Stomach (tissue), 9 donors: ENCODE results near the gene SMARCB1. TPM values are rescaled to one million over a fixed set of nuclear protein-coding genes. Genes with fewer than 3 reads are reported as not detected.

ENCODE experiments used
- DNase-seq, 2 donors: peaks; one replicate each; pipeline versions ENCODE4 v3.0.0 to v3.0.0-alpha.2; 2013 to 2019
- H3K27ac ChIP-seq, 5 donors: fragments of 200-600 bp in 4 of 5; sonication (generic) in 4 of 5; one replicate each; pipeline ENCODE4 v1.5.1; 2013 to 2019; ENCODE audit warnings: mild to moderate bottlenecking in 1 of 5, moderate library complexity in 1 of 5
- H3K27me3 ChIP-seq, 3 donors: fragments of 200-600 bp; sonication (generic); one replicate each; pipeline ENCODE4 v1.5.1; 2017 to 2019; ENCODE audit warnings: mixed run types in 1 of 3
- H3K36me3 ChIP-seq, 4 donors: fragments of 200-600 bp; sonication (generic); 1 replicate in 3 of 4; 2 replicates in 1 of 4; pipeline ENCODE4 v1.5.1; 2016 to 2019
- H3K4me1 ChIP-seq, 4 donors: fragments of 200-600 bp; sonication (generic); one replicate each; pipeline ENCODE4 v1.5.1; 2016 to 2019
- H3K4me3 ChIP-seq, 4 donors: fragments of 200-600 bp; sonication (generic) in 3 of 4; one replicate each; pipeline ENCODE4 v1.5.1; 2016 to 2019; ENCODE audit warnings: mild to moderate bottlenecking in 1 of 4
- H3K9me3 ChIP-seq, 4 donors: fragments of 200-600 bp; sonication (generic); one replicate each; pipeline ENCODE4 v1.5.1; 2016 to 2019
- CTCF ChIP-seq, 7 experiments: fragments of 450-650 bp in 4 of 7; fragments of 200-600 bp in 3 of 7; sonication (generic) in 3 of 7; IDR thresholded peaks; one replicate each; pipeline ENCODE4 v1.5.1; 2016 to 2019; ENCODE audit warnings: antibody characterized with exemption in 7 of 7, control low read depth in 2 of 7, mild to moderate bottlenecking in 1 of 7
- EP300 ChIP-seq: sonication (generic); formaldehyde crosslinking; IDR thresholded peaks from one replicate; pipeline ENCODE4 v1.6.1; 2017; ENCODE audit warnings: antibody characterized with exemption
- POLR2A ChIP-seq, 4 donors: fragments of 450-650 bp; IDR thresholded peaks; one replicate each; pipeline ENCODE4 v1.6.1; 2016; ENCODE audit warnings: antibody characterized with exemption in 4 of 4, control low read depth in 2 of 4, mild to moderate bottlenecking in 1 of 4, moderate library complexity in 1 of 4
- POLR2AphosphoS5 ChIP-seq, 3 donors: sonication (generic); formaldehyde crosslinking; IDR thresholded peaks; one replicate each; pipeline ENCODE4 v1.6.1; 2016; ENCODE audit warnings: antibody characterized with exemption in 3 of 3
- WGBS, 5 donors: extraction: QIAGEN DNeasy Blood & Tissue Kit in 3 of 5; methylation state at CpG; one replicate each; pipeline versions ENCODE4 v1.1.5 to v1.1.7; 2013 to 2018; 5-methylcytosine and 5-hydroxymethylcytosine counted together
- intact Hi-C: fragments of 100-400 bp; cut with DNase I; formaldehyde crosslinking; loops from one replicate; pipeline ENCODE4 v1.15.1; 2023; ENCODE audit warnings: low total_unique reads
- polyA plus RNA-seq, 3 donors: library from polyadenylated mRNA; stranded (reverse); fragments of 200-250 nt; gene quantifications; one replicate each; pipeline ENCODE4 v1.2.3, GENCODE V29; 2013
- total RNA-seq, 5 donors: library from RNA; depleted of rRNA; stranded (reverse); fragments of >200 nt; gene quantifications; one replicate each; pipeline versions ENCODE4 v1.1.0 to v1.2.3, GENCODE V29; 2014 to 2016
- donor health status: healthy with polysubstance abuse.
- donor health status: Bipolar disorder and iron deficiency.
- donor health status: healthy.

The SMARCB1 gene
- total and polyA plus RNA-seq, 8 donors: 13.4 to 74.6 (median 40.8) TPM

- Histone ChIP-seq H3K27me3 (no peaks in the 10 kb centered on the region), H3K4me3 (no peak overlapping the region), H3K36me3 (peaks cover 0 to 21% (median 3%) of the 10 kb centered on the region in 4 donors), H3K9me3 (no peaks in the 10 kb centered on the region), H3K4me1 (peaks cover 8 to 27% (median 17%) of the 10 kb centered on the region in 4 donors), H3K27ac (no peak overlapping the region)
- DNase-seq: no peak
- 76 to 93% (median 84%) methylated on average over 6 of the region's 6 CpGs for WGBS, 5 donors
- intact Hi-C loops: no loop called here
- TF ChIP-seq CTCF (IDR thresholded peaks at IDR 0.05): no peak
- no peak for TF ChIP-seq POLR2AphosphoS5 (IDR thresholded peaks at IDR 0.05)
- TF ChIP-seq POLR2A (IDR thresholded peaks at IDR 0.05): no peak
These were observed 26.7 kb upstream of the SMARCB1 start for GRCh38 chr22:23760056-23760455.

- intact Hi-C loops: no loop called here
- Histone ChIP-seq H3K27ac (peak within 1 kb of the TSS in 1 of 5 donors; percentile 2), H3K27me3 (no peaks in the 10 kb centered on the region), H3K4me3 (peak within 1 kb of the TSS; percentile 11 to 35 (median 22)), H3K36me3 (peaks cover 0 to 31% (median 9%) of the 10 kb centered on the region in 4 donors), H3K9me3 (no peaks in the 10 kb centered on the region), H3K4me1 (peaks cover 19 to 56% (median 44%) of the 10 kb centered on the region in 4 donors)
- peak in 1 of 2 donors; percentile 54 for DNase-seq
- 44 to 74% (median 55%) methylated on average over 17 to 23 of the region's 23 CpGs for WGBS, 5 donors
- TF ChIP-seq POLR2A (IDR thresholded peaks at IDR 0.05) (no peak), EP300 (no peak), CTCF (IDR thresholded peaks at IDR 0.05) (no peak), POLR2AphosphoS5 (IDR thresholded peaks at IDR 0.05) (no peak)
These were observed 23.8 kb upstream of the SMARCB1 start, which contains the start of gene C22orf15 for GRCh38 chr22:23762842-23763578. TSS of gene C22orf15 (plus strand) at chr22:23762990. CDS start at chr22:23763307, 317 bp downstream.

- peak in 1 of 2 donors; percentile 52 for DNase-seq
- Histone ChIP-seq H3K27me3 (no peaks in the 10 kb centered on the region), H3K4me3 (peak overlapping the region; percentile 11 to 35 (median 22)), H3K36me3 (peaks cover 0 to 31% (median 9%) of the 10 kb centered on the region in 4 donors), H3K4me1 (peaks cover 25 to 62% (median 49%) of the 10 kb centered on the region in 4 donors), H3K9me3 (no peaks in the 10 kb centered on the region), H3K27ac (no peak overlapping the region)
- TF ChIP-seq EP300: no peak
- no peak for TF ChIP-seq POLR2A (IDR thresholded peaks at IDR 0.05)
- TF ChIP-seq POLR2AphosphoS5 (IDR thresholded peaks at IDR 0.05): no peak
- TF ChIP-seq CTCF (IDR thresholded peaks at IDR 0.05): no peak
- WGBS, 5 donors: 29 to 58% (median 42%) methylated on average over 13 to 17 of the region's 17 CpGs
- intact Hi-C loops: no loop called here
These were observed 23.2 kb upstream of the SMARCB1 start for GRCh38 chr22:23763579-23763945.

- Histone ChIP-seq H3K36me3 (peaks cover 0 to 31% (median 9%) of the 10 kb centered on the region in 4 donors), H3K27ac (no peak overlapping the region), H3K4me3 (peak overlapping the region in 3 of 4 donors; percentile 20 to 35 (median 23)), H3K9me3 (no peaks in the 10 kb centered on the region), H3K4me1 (peaks cover 29 to 66% (median 53%) of the 10 kb centered on the region in 4 donors), H3K27me3 (no peaks in the 10 kb centered on the region)
- TF ChIP-seq POLR2AphosphoS5 (IDR thresholded peaks at IDR 0.05) (no peak), POLR2A (IDR thresholded peaks at IDR 0.05) (no peak), CTCF (IDR thresholded peaks at IDR 0.05) (no peak), EP300 (no peak)
- intact Hi-C loops: no loop called here
- 61 to 84% (median 62%) methylated on average over 7 of the region's 7 CpGs for WGBS, 5 donors
- no peak for DNase-seq
These were observed 22.8 kb upstream of the SMARCB1 start for GRCh38 chr22:23763954-23764353.
